ENCODE results near the gene MAGED4B.
"Not testable (repeated sequence)": the region's sequence is repeated elsewhere in the genome, so short reads cannot be mapped to it uniquely, and the experiment has no call there.

MAGED4B gene, protein sequence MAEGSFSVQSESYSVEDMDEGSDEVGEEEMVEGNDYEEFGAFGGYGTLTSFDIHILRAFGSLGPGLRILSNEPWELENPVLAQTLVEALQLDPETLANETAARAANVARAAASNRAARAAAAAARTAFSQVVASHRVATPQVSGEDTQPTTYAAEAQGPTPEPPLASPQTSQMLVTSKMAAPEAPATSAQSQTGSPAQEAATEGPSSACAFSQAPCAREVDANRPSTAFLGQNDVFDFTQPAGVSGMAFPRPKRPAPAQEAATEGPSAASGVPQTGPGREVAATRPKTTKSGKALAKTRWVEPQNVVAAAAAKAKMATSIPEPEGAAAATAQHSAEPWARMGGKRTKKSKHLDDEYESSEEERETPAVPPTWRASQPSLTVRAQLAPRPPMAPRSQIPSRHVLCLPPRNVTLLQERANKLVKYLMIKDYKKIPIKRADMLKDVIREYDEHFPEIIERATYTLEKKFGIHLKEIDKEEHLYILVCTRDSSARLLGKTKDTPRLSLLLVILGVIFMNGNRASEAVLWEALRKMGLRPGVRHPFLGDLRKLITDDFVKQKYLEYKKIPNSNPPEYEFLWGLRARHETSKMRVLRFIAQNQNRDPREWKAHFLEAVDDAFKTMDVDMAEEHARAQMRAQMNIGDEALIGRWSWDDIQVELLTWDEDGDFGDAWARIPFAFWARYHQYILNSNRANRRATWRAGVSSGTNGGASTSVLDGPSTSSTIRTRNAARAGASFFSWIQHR

DNA sequence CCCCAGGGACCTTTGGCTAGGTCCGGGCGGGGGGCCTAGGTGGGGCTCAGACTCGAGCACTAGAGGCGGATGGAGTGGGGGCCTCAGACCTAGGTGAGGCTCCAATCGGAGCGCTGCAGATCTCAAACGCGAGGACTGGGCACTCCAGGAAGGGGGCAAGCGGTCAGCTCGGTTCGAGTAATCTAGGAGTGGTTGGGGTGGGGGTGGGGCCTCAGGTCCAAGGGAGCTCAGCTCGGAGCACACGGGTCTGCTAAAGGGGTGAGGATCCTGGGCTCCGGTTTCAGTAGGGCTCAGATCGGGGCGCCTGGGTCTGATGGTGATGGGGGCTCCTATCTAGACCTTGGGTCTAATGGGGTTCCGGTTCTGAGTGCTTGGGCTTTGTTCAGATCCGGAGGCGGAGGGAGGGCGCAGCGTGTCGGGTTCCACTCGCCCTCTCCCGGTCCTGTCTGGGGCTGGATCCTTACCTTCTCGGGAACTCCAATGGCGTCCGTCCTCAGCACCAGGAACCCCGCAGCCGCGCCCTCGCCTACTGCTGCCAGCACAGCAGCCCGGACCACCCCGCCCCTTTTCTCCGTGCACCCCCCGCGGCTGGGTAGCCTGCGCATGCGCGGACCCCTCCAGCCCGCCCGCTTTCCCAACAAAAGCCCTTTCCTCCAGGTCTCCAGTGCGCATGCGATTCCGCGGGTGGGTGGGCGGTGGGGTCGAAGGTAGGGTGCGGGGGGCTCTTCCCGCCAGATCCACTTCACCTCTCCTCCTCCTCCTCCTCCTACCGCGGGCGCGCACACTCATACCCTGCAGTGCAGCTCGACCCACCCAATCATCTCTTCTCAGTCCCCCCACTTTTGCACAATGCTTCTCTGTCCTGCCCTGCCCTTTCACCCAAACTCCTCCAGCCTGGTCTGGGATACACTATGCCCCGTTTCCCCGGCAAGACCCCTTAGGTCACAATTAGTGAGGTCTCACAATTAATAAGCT lies at the start of gene MAGED4B:
MAGED4B (minus strand) TSS at position 518 of the 975 bp plus-strand sequence. CDS start 1,011 bp downstream, outside the sequence.
- not testable (repeated sequence) for DNase-seq (ENCODE audit: low spot score)

DNA sequence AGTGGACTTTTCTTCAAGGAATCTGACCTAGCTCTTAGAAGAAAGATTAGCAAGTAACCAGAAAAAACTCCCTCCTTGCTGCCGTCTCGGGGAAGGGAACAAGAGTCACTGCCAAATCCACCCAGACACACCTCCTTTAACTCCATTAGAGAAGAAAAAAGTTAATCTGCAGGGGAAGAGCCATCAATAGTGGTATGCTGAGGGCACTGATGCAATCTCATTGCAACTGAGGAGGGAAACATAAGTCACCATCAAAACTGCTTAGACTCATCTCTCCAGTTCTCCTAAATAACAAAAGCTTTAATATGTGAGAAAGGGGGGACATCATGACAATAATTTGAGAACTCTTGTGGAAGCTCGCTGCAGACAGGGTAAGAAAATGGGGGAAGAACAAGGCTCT lies 49.3 kb upstream of the MAGED4B start:
- no peak for DNase-seq (ENCODE audit: low spot score)

DNA sequence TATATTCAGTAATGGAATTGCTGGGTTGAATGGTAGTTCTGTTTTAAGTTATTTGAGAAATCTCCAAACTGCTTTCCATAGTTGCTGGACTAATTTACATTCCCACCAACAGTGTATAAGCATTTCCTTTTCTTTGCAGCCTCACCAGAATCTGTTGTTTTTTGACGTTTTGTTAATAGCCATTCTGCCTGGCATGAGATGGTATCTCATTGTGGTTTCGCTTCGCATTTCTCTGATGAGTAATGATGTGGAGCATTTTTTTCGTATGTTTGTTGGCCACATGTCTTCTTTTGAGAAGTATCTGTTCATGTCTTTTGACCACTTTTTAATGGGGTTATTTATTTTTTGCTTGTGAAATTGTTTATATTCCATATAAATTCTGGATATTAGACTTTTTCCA lies 13.6 kb upstream of the MAGED4B start:
- DNase-seq (ENCODE audit: low spot score): no peak

DNA sequence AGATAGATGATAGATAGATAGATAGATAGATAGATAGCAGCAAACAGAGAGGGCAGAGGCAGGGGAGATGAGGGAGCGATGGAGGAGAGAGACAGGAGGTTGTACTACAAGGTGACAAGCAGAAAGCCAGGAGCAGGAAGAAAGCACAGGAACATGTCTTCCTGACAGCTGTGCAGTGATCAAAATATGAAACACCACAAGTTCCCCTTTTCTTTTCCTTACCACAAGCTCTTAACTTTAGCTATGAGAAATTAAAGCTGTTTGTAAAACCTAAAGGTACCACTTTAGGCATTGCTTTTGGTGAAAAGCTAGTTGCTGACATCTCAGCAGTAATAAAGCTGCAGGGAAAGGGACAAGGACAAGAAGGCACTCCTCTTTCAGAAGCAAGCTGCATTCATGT lies 9.1 kb upstream of the MAGED4B start:
- DNase-seq (ENCODE audit: low spot score): no peak

DNA sequence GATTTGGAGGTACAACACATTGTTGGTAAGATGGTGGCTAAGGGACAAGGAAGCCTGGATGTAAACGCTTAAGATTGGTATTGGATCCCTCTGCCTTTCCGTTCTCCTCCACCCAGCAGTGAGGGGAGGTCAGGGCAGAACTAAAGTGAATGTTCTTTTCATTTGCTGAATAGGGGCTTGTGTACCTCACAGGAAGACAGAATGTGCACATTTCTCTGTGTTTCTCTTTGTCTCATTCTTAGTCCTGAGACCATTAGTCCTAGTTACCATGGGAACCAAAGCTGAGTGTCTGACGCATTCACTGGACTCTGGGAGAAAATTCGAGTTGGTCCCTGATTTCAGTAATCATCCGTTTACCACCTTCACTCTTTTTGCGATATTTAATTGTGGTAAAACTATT lies 26.7 kb downstream of the MAGED4B start:
- not testable (repeated sequence) for DNase-seq (ENCODE audit: low spot score)

DNA sequence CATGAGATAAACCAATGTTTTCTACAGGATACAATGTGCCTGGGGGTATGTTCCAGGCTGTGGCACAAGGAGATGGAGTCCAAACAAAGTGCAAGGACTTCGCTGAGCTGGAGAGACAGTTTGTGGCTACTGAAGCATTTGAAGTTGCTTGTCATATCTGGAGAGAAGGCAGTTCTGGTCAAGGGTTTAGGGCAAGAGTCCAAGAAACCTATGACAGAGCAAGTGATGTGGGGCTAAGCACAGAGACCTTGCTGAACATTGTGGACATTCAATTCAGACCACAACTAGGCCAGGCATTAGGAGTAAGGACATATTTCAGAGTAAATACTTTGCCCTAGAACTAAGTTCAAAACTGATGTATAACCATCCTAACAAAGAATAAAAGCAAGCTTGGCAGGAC lies 34.8 kb downstream of the MAGED4B start:
- DNase-seq (ENCODE audit: low spot score): no peak

DNA sequence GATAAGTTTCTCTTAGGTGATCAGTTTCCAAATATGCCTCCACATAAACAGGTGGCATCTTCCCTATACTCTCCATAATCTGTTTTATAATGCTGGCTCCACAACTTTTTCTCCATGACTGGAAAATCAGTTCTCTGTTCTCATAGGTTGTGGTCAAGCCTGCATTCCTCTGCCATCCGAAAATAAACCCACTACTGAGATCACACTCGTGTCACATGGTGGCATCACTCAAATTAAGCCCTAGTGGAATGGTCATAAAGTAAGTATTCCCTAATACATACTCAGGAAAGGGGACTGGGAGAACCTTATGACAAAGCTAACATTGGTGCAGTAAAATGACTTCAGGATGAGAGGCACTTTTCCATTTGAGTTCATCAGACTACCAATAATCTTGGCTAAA lies 37.6 kb downstream of the MAGED4B start:
- DNase-seq (ENCODE audit: low spot score): no peak

DNA sequence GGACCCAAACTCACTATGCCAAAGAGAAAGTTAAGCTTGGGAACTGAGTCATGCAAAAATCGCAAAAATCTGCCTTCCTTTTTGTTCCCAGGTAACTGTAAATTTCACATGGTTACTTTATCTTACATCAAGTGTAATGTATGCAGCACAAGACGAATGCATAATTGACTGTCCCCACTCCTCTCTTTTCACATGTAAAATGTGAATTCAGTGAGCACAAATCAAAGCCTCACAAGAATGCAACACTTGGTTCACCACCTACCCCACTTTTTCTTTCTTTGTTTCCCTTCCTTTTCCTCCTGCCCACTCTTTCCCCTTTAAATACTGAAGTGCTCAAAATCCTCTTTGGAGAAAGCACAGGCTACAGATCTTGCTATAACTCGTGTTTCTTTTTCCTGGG lies 53.2 kb downstream of the MAGED4B start:
- no peak for DNase-seq (ENCODE audit: low spot score)
